ENCODE measurements around the gene DLG5.

The DLG5 gene

DNA sequence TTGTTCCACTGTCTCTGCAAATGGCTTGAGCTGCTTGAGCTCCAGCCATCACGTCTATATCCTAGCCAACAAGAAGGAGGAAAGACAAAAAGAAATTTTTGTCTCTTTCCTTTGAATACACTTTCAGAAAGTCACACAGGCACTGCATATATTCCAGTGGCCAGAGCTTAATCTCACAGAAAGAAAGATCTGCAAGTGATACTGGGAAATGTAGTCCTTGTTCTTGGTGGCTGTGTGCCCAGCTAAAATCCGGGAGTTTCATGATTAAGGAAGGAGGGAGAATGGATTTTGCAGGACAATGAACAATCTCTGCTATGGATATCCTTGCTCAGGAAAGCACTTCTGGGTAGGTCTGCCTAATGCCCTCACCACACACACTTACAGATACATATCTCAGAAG lies 19.5 kb upstream of the DLG5 start:
- no peak for DNase-seq

DNA sequence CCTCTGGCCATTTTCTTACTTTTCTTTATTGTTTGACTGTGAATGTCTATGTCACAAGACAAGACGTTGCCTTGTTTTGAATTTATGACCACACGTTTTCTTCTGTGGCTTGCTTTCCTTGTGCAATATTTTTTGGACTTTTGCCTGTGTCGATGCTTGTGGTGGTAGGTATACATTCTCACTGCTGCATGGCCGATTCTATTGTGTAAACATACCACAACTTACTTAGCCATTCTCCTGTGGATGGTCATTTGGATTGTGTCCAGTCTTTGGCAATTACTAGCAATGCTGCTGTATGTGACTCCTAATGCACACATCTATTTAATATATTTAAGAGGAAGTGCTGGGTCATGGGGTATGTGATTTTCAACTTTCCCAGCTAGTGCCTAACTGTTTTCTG lies 18.0 kb upstream of the DLG5 start:
- no peak for DNase-seq

- no peak for DNase-seq
Observed at GRCh38 chr10:77943121-77943901, 16.8 kb upstream of the DLG5 start.

- DNase-seq: no peak
Observed at GRCh38 chr10:77941790-77942189, 15.2 kb upstream of the DLG5 start.

- no peak for DNase-seq
Observed at GRCh38 chr10:77940627-77941026, 14.1 kb upstream of the DLG5 start.

DNA sequence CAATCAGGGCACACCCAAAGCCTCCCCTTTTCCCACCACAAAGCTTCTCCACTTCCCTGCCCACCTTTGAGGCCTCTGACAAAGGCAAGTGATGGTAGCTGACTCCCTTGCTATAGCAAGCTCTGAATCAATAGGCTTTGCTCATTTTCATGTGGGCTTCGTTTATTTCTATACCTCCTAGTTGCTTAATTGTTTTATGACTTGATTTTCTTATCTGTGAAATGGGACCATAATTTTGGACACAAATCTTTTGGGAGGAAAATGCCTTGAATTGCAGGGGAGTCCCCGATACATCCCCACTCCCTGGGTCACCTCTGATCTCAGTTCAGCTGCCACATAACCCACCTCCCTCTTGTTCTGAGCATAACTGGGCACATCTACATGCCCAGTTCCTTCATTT lies 13.7 kb upstream of the DLG5 start:
- DNase-seq: no peak

GRCh38 chr10:77939561-77940001 lies 13.0 kb upstream of the DLG5 start:
- DNase-seq: no peak

GRCh38 chr10:77936697-77937567 lies 10.4 kb upstream of the DLG5 start:
- DNase-seq: no peak

DNA sequence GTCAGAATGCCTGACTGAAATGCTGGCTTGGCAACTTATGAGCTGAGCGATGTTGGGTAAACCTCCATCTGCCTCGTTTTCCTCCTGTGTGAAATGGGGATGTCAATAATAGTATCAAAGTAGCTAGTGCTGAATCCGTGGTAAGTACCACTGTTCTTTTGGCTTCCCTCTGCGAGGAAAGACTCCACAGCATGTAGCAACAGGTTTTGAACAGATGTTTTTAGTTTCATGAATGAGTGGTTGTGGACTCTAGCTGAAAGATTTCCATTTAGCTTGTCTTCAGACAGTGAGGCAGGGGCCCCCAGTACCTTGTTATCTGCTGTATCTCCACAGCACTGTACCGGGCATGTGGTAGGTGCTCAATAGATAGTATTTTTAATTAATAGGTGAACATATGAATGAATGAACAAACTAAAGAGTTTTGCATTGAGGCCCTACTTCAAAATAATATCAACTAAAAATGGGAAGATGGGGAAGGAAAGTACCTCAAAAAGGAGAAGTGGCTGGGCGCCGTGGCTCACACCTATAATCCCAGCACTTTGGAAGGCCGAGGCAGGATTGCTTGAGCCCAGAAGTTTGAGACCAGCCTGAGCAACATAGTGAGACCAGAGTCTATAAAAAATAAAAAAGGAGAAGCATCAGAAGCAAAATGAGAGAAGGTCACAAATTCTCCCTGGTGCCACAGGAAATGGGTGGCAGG lies 5.6 kb upstream of the DLG5 start:
- no peak for DNase-seq

DNA sequence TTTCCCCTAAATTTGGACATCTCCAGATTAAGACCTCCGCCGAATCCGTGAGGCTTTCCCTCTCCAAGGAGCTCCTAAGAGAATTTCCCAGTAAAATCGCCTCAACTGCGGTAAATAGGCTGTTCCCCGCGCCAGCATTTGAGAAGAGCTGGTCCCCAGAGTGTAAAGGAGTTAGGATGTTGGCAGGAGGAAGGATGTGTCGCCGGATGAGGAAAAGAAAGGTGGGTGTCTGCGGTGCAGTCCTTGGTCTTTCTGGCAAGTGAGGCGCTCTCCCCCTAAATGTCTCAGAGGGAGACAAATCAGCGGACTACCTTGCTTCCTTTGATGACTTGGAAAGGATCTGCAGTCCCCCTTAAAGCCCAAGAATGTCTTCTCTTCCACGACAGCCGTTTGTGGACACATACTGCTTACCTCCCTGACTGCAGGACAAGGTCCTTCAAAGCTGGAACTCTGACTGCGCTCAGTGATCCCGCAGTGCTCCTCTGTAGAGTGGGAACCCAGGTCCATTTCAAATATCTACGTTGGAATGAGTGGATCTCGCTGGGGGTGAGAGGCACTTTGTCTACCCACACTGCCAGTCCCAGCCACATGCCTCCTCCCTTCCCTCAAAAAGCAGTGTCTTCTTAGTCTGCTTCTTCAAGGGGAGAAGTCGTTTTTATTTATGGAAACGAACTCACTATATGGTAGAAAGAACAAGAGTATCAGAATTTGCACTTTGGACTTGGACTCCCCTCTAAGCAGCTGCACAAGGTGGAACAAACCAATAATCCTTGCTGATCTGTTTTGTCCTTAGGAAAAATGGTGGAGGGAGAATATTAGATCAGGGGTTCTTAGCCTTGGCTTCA lies 1.1 kb upstream of the DLG5 start:
- no peak for DNase-seq

- DNase-seq: peak; percentile 4
Observed at GRCh38 chr10:77925795-77926565, 575 bp downstream of the DLG5 start.

DNA sequence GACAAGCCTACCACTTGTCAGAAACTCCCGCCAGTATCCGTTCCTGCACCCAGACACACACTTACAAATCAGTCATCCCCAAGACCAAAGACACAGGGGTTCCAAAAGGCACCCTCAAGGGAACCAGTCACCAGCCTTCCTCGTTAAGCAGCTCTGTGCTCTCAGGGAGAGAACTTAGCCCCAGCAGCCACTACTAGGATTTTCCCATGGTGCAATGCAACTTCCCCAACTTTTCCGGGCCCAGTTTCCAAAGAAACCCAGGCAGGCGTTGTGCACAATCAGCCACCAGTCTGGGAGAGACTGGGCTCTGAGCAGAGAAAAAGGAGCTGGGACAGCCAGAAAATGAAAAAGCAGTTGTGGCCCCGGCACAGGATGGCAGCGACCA lies 1.2 kb downstream of the DLG5 start:
- no peak for DNase-seq

GRCh38 chr10:77922566-77923179 lies 3.9 kb downstream of the DLG5 start:
- DNase-seq: no peak

DNA sequence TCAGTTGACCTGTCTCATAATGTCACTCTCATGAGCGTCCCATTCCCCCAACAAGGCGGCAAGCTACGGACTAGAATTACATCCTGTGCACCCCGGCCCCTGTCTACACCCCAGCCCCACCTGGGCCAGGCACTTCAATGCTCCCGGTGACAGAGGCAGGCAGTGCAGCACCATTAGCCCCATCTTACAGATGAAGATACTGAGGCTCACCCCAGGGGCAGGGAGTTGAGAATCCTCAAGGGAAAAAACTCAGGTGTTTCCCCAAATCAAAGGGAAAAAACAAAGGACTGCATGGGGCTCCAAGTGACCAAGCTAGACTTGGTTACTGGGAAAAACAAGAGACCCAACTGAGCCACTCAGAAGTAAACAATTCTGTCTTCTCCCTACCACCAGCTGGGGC lies 4.5 kb downstream of the DLG5 start:
- DNase-seq: no peak

GRCh38 chr10:77921395-77921794 lies 5.2 kb downstream of the DLG5 start:
- DNase-seq: no peak

- no peak for DNase-seq
Observed at GRCh38 chr10:77920495-77920894, 6.1 kb downstream of the DLG5 start.

DNA sequence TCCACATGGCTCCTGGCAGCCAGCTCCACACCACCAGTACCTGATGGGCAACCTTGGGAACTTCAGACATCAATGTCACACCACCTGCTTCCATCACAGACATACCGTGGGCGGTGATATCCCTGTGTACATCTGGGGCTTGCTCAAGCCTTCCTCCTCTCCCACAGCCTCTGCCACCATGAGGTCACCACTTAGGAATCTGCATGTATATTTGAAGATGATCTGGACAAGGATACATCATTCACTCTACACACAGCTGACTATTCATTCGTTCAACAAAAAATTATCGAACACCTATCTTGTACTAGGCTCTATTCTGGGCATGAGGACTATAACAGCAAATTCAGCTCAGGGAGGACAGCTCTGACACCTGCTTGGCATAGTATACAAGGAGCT lies 6.8 kb downstream of the DLG5 start:
- DNase-seq: no peak

DNA sequence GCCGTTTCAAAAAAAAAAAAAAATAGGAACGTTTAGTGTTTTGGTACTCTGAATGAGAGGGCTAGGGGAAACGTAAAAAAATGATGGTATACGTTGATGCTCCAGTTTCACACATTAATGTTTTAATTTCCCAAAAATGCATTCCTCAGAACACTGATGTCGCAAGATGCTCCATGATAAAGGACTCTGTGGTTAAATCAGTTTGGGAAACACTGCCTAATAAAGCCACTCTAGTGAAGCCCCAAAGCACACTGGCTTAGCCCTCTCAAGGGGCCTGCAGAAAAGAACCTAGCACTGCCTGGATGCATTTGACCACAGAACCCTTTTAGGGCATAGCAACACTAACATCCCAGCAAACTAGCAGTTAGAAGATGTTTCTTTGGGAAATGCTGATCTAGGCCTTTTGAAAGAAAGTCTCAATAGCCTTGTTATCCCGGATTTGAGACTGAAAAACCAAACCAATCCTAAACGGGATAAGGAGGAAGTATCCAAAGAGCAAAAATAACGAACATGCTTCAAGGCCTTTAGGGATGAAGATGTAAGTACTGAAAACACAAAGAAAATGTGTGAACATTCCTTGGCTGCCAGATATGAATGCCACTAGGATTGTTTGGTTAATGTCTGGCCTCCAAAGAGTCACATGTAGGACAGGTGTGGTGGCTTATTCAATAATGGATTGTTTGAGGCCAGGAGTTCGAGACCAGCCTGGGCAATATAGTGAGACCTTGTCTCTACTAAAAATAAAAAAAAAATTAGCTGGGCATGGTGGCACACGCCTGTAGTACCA lies 11.0 kb downstream of the DLG5 start:
- no peak for DNase-seq

DNA sequence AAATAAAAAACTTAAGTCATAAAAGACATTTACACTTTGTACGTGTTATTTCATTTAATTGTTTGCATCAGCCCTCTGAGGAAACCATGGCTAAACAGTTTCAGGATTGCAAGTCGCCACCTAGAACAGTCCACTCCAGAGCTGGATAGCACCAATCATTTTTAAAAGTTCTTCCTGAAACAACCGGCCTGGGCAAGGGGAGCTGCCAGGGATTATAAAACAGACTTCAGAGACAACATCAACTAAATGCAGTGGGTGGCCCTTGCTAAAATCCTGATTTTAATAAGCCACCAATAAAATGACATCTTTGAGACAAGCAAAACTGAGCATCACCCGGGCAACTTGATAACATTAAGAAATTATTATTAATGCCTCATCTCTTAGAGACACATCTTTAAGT lies 13.5 kb downstream of the DLG5 start:
- DNase-seq: no peak

DNA sequence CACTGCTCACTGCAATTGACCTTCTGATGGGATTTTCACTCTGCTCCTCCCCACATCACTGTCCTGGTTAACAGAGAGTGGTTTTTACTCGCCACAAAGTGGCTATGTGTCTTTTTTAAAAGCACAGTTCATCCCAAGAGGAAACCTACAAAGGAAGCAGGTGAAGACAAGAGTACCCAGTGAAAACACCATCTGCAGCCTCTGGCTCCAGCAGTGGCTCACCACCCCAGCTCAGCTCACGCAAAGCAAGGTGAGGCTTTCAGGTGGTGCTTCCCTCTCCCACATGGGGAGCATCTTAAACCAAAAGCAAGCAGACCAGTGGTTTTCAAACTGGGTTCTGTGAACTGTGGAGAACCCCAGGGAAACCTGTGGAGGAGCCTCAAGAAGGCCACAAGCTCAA lies 14.0 kb downstream of the DLG5 start:
- DNase-seq: no peak
